ENCODE results near the gene RELT.
"Not testable (repeated sequence)": the region's sequence is repeated elsewhere in the genome, so short reads cannot be mapped to it uniquely, and the experiment has no call there.

RELT gene

DNA sequence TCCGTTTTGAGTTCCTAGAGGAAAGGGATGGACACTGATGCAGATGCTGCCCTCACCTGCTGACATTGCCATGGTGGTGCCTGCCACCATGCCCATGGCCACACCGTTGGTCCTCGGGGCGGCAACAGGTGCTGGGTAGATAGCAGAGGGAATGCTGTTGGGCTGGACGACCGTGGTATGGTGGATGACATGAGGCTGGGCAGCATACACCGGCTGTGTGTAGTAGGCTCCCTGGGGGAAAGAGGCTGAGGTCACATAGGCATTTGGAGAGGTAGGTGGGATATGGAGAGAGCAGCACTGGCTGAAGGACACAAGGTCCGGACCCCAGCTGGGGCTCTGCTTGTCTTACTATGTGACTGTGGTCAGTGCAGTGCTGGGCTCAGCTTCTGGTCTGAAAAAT, 33.2 kb downstream of the RELT start:
- DNase-seq: no peak

GRCh38 chr11:73410627-73411026, 34.4 kb downstream of the RELT start:
- no peak for DNase-seq

GRCh38 chr11:73411031-73411430, 34.8 kb downstream of the RELT start:
- no peak for DNase-seq

DNA sequence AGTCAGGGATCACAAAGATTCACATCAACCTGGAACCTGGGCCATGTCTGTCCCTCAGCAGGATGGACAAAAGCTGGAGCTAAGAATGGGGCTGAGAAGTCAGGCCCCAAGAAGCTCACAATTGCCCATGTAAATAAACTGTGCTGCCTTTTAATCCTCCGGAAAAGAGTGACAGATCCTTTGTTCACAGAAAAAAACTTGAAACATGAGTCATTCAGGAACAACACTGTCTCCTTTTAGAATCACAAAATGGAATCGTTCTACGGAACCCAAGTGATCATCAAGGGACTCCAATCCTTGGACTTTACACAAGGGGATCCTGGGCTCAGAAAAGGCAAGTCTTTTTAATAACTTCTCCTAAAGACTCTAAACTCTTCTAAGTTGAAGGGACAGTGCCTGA, 36.1 kb downstream of the RELT start:
- DNase-seq: no peak

DNA sequence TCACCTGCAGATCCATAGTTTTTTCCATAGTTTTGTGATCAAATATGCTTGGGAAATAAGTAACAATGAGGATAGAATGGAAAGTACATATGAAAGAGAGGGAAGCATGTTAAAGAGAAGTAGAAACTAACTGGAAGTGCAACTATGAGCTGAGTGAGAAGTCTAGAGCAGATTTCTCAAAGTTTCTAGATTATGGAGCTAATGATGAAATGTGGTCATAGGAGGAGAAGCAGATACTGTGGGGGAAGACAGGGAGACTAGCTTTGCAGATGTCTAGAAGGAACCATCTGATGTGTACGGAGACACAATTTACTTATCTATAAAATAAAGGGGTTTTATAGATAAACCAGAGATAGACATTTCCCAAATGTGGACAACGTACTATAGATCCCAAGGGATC, 37.1 kb downstream of the RELT start:
- DNase-seq: no peak

DNA sequence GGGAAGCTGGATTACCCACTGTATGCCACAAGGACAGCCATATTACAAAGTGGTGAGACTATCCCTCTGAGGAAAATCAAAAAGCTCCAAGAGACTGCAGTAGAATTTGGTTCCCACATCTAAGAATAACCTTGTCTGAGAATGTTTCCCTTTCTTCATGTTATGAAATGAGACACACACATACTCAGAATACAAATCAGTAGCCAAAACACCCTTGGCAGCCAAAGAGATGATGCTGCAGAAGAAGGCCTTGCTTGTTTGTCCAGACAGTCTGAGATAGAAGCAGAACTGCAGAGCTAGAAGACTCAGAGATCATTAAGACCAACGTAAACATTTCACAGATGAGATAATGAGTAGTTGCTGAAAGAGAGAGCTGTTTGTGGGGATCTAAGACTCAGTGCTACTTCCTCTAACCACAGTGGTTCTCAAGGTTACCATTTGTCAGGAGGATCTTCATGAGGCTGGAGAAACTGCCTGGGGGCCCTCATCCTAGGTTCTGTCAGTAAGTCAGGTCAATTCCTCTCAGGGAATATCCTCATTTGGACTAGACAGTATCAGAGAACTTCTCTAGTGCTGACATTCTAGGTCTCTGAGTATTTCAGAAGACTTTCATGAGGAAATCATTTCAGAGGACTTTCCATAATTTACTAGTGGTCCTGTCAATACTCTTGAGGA, 38.9 kb downstream of the RELT start:
- no peak for DNase-seq

DNA sequence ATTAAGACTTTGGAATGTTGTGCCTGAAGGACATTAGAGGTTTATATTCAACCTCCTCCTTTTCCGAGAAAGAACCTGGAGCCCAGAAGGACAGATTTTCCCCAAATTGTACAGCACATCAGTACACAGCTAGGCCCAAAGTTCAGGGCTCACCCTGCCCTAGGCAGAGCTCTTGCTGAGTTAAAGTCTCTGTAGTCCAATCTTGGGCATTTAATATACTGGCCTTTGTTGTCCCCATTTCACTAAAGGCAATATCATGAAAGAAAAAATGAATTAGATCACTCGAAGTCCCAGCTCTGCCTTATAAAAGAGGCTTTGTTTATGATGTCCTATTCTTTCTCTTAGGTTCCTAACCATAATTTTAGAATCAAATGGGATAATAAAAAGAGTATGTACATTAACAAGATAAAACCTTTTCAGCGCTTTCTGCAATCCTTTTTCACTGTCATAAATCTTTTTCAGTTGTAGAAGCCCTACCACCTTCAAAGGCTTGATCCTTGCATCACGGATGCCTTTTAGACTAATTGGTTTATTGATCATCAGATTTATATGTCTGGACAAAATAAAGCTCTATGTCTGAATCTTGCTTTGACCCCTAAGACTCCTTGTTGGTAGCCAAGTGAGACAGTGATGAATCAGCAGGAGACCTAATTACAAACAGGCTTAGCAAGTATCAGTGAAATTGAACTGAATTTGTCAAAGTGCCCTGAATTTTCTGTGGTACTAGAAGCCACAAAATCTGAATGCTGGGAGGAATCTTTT, 39.8 kb downstream of the RELT start:
- DNase-seq: no peak

DNA sequence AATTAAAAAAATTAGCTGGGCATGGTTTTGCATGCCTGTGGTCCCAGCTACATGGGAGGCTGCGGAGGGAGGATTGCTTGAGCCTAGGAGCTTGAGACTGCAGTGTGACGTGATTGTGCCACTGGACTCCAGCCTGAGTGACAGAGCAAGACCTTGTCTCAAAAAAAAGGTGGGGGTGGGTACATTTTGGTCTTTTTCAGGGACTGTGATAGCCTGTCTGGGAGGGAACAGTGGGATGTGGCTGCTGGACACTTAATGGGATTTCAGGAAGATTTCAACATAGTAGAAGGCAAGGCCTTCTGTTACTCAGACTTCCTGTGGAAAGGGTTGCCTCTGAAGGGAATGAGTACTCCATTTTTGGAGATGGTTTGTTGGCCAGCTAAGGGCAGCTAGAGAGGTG, 40.6 kb downstream of the RELT start:
- DNase-seq: no peak

GRCh38 chr11:73420136-73420535, 43.9 kb downstream of the RELT start:
- no peak for DNase-seq

GRCh38 chr11:73422886-73423285, 46.7 kb downstream of the RELT start:
- no peak for DNase-seq

GRCh38 chr11:73423506-73423905, 47.3 kb downstream of the RELT start:
- no peak for DNase-seq

- no peak for DNase-seq
These were observed 48.9 kb downstream of the RELT start for GRCh38 chr11:73425108-73425507.

GRCh38 chr11:73426219-73426850, 50.1 kb downstream of the RELT start:
- DNase-seq: no peak

DNA sequence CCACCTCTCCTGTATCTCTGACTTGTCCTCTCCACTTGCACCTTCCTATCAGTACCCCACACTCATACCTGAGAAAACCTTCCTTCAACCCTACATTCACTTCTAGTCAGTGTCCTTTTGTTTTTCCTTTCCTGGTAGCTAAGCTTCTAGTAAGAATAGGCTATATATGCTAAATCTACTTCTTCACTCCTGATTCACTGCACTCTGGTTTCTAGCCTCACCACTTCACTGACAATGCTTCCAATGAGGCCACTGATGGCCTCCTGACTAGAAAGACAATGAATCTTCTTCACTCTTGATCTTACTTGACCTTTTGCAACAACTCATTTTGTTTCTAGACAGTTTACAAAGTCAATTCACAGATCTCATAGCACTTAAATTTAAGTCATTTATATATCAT, 52.0 kb downstream of the RELT start:
- no peak for DNase-seq

GRCh38 chr11:73428699-73429098, 52.5 kb downstream of the RELT start:
- no peak for DNase-seq

DNA sequence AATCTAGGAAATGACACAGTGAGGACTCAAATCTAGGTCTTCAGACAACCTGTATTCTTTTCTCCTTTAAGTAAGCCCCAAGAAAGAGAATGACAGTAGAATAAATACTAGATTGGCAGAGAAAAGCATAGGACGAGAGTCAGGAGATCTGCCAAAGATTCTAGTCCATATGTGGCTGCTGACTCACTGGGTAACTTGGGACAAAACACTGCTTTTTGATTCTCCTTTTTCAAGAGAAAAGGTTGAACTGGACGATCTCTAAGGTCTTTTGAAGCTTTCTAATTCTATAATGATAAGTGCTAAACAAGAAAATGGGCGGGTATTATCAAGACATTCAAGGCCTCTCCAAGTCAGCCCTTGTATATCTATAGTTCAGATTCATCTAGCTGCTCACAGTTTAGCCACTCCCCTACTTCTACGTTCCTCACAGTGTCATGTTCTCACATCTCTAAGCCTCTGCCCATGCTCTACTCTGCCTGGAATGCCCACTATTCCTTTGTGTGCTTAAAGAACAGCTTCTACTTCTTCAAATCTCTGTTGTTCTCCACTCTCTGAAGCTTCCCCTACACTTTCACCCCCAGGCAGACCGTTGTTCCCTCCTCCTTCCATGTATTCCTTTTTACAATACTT, 53.0 kb downstream of the RELT start:
- DNase-seq: no peak

- no peak for DNase-seq
These were observed 54.1 kb downstream of the RELT start for GRCh38 chr11:73430326-73430725.

- no peak for DNase-seq
These were observed 55.2 kb downstream of the RELT start for GRCh38 chr11:73431396-73431795.

GRCh38 chr11:73436859-73437258, 60.7 kb downstream of the RELT start:
- DNase-seq: not testable (repeated sequence)

GRCh38 chr11:73439002-73439843, 63.0 kb downstream of the RELT start:
- DNase-seq: no peak

DNA sequence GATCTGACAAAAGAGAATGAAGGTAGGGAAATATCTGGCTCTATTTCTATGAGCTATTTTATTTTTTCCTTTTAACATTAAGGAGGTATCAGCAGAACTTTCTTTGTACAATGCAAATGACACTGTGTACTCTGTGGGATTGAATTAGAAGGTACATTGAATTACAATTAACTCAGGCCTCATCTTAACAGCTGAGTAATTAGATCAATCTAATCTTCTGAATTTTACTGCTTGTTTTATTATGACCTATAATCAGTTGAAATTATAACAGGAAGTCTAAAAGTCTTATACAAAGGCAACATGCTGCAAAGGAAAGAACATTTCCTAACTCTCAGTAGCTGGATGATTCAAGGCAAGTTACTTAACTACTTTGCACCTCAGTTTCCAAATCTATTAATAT, 69.8 kb downstream of the RELT start:
- DNase-seq: no peak

- no peak for DNase-seq
These were observed 70.6 kb downstream of the RELT start for GRCh38 chr11:73446766-73447165.

All from SW 1271 (cell line).